GM12878 (cell line): Measurements from ENCODE around the gene TUBB. TPM values are rescaled to one million over a fixed set of nuclear protein-coding genes. Genes with fewer than 3 reads are reported as not detected.

Experiments used
- ATAC-seq: fragments of 200-7000 bp; cut with Tn5 transposase; 3 replicates; pipeline ENCODE4 v1.9.1; 2020; ENCODE audit warnings: mild to moderate bottlenecking, moderate library complexity
- BruUV-seq: library from RNA; stranded (reverse); fragments of 400-500 nt; replicated peaks from 2 replicates; lab custom pipeline; 2021; lab: Mats Ljungman, UMichigan
- CTCF ChIA-PET: fragments of 300-600 bp; sonication (Branson Sonifier 250); formaldehyde crosslinking; extraction: SDS; loops from one replicate; lab custom pipeline; 2021; ENCODE audit warnings: inconsistent platforms; lab: Yijun Ruan, JAX
- POLR2A ChIA-PET: fragments of 350-600 bp; formaldehyde crosslinking; extraction: SDS; loops from one replicate; lab custom pipeline; 2021; ENCODE audit warnings: inconsistent platforms; lab: Charles Lee
- RAD21 ChIA-PET: fragments of 300-600 bp; sonication (Branson Sonifier 250); formaldehyde crosslinking; loops from one replicate; lab custom pipeline; 2023; ENCODE audit warnings: antibody characterized with exemption; ENCODE audit not compliant: unreplicated experiment; lab: Charles Lee
- SMC1A ChIA-PET: fragments of 300-600 bp; sonication (Branson Sonifier 250); formaldehyde crosslinking; loops from one replicate; lab custom pipeline; 2023; ENCODE audit not compliant: unreplicated experiment, uncharacterized antibody; lab: Charles Lee
- DNase-seq: peaks from one replicate; pipeline ENCODE4 v3.0.0-alpha.2; 2011; ENCODE audit warnings: low read depth, low spot score
- FAIRE-seq: peaks from 3 replicates; lab custom pipeline; 2011; peaks lifted over from hg19 to GRCh38; lab: Jason Lieb, UNC
- H2AFZ ChIP-seq: 2 replicates; pipeline ENCODE4 v1.6.0; 2011; ENCODE audit warnings: low read depth, low read length, control low read depth; ENCODE audit not compliant: control insufficient read depth
- H3K27ac ChIP-seq: 2 replicates; pipeline ENCODE4 v1.5.1; 2011; ENCODE audit warnings: control low read depth; ENCODE audit not compliant: control insufficient read depth, insufficient read depth
- H3K27me3 ChIP-seq, 2 experiments: replicated peaks in 1 of 2; 2 replicates each; pipeline versions ENCODE4 v1.6.0 to v1.6.1; 2011; ENCODE audit warnings: low read length in 1 of 2; ENCODE audit not compliant: control insufficient read depth in 2 of 2, insufficient read depth in 2 of 2
- H3K36me3 ChIP-seq, 2 experiments: 2 replicates each; pipeline ENCODE4 v1.5.1; 2011; ENCODE audit warnings: low read length in 1 of 2; ENCODE audit not compliant: control insufficient read depth in 2 of 2, insufficient read depth in 2 of 2
- H3K4me1 ChIP-seq: 2 replicates; pipeline ENCODE4 v1.6.1; 2011; ENCODE audit warnings: mild to moderate bottlenecking, low read length, moderate library complexity, mixed read lengths; ENCODE audit not compliant: control insufficient read depth, insufficient read depth
- H3K4me2 ChIP-seq: 2 replicates; pipeline ENCODE4 v1.6.0; 2011; ENCODE audit warnings: control low read depth; ENCODE audit not compliant: control insufficient read depth, insufficient read depth
- H3K4me3 ChIP-seq: fragments of 200-600 bp; sonication (generic); 2 replicates; pipeline ENCODE4 v1.5.1; 2016
- H3K79me2 ChIP-seq: 2 replicates; pipeline ENCODE4 v1.6.0; 2011; ENCODE audit warnings: low read length; ENCODE audit not compliant: control insufficient read depth, insufficient read depth
- H3K9ac ChIP-seq: 2 replicates; pipeline ENCODE4 v1.8.0; 2011; ENCODE audit warnings: low read length, control low read depth, mixed read lengths; ENCODE audit not compliant: control insufficient read depth, insufficient read depth
- H3K9me3 ChIP-seq: replicated peaks from 3 replicates; pipeline ENCODE4 v1.5.1; 2011; ENCODE audit warnings: mild to moderate bottlenecking, low read length; ENCODE audit not compliant: control insufficient read depth, insufficient read depth
- H4K20me1 ChIP-seq: 2 replicates; pipeline ENCODE4 v1.6.0; 2011; ENCODE audit not compliant: control insufficient read depth, insufficient read depth
- CHD1 ChIP-seq: IDR thresholded peaks from 2 replicates; pipeline ENCODE4 v1.6.1; 2012; ENCODE audit warnings: low read depth, low read length, improper control_type of control experiment
- CTCF ChIP-seq, 3 experiments: IDR thresholded peaks in 2 of 3; conservative IDR thresholded peaks in 1 of 3; 2 replicates each; pipeline ENCODE4 v1.5.1; 2011; ENCODE audit warnings: low read depth in 3 of 3, low read length in 3 of 3, mild to moderate bottlenecking in 3 of 3, control low read depth in 2 of 3, moderate library complexity in 2 of 3, inconsistent platforms in 1 of 3, mixed read lengths in 1 of 3; ENCODE audit not compliant: control insufficient read depth in 2 of 3, insufficient read depth in 1 of 3; ENCODE audit errors: extremely low read depth in 1 of 3
- DPF2 ChIP-seq: fragments of 450-650 bp; IDR thresholded peaks from 2 replicates; pipeline ENCODE4 v1.6.1; 2017; ENCODE audit warnings: mild to moderate bottlenecking
- EGR1 ChIP-seq, 2 experiments: IDR thresholded peaks; 1 replicate in 1 of 2; 2 replicates in 1 of 2; pipeline ENCODE4 v1.6.1; 2011 to 2012; ENCODE audit warnings: low read depth in 2 of 2, low read length in 2 of 2, borderline replicate concordance in 1 of 2, mild to moderate bottlenecking in 1 of 2, moderate library complexity in 1 of 2
- IKZF1 ChIP-seq: fragments of 450-650 bp; conservative IDR thresholded peaks from 2 replicates; pipeline ENCODE4 v1.6.1; 2017; ENCODE audit warnings: antibody characterized with exemption, mild to moderate bottlenecking
- MTA2 ChIP-seq: fragments of 450-650 bp; IDR thresholded peaks from 2 replicates; pipeline ENCODE4 v1.6.1; 2016; ENCODE audit warnings: low read depth, mild to moderate bottlenecking, moderate library complexity
- POLR2AphosphoS5 ChIP-seq: IDR thresholded peaks from 2 replicates; pipeline ENCODE4 v1.6.1; 2011; ENCODE audit warnings: mild to moderate bottlenecking, low read length, inconsistent platforms
- RAD51 ChIP-seq: fragments of 450-650 bp; IDR thresholded peaks from 2 replicates; pipeline ENCODE4 v1.6.1; 2016; ENCODE audit warnings: moderate library complexity, mild to moderate bottlenecking, inconsistent platforms
- RELA ChIP-seq: fragments of 450-650 bp; IDR thresholded peaks from 2 replicates; pipeline ENCODE4 v1.8.0; 2014; ENCODE audit warnings: borderline replicate concordance; ENCODE audit not compliant: partially characterized antibody
- SMAD5 ChIP-seq: IDR thresholded peaks from 2 replicates; pipeline ENCODE4 v1.6.1; 2016; ENCODE audit warnings: antibody characterized with exemption, low read depth
- SMARCA5 ChIP-seq: fragments of 450-650 bp; IDR thresholded peaks from 2 replicates; pipeline ENCODE4 v1.6.1; 2017; ENCODE audit warnings: mild to moderate bottlenecking
- STAT1 ChIP-seq: fragments of 450-650 bp; conservative IDR thresholded peaks from 2 replicates; pipeline ENCODE4 v1.6.1; 2014; ENCODE audit warnings: antibody characterized with exemption, mild to moderate bottlenecking
- WGBS: methylation state at CpG from one replicate; pipeline ENCODE4 v1.1.6; 2016; ENCODE audit warnings: low lambda C conversion rate; ENCODE audit not compliant: insufficient replicate concordance, insufficient coverage; ENCODE audit errors: missing lambda C conversion rate; 5-methylcytosine and 5-hydroxymethylcytosine counted together
- in situ Hi-C: fragments of 300-500 bp; cut with MboI; formaldehyde crosslinking; loops from 9 replicates; pipeline ENCODE4 v1.14.3; 2018; ENCODE audit warnings: mixed read lengths
- intact Hi-C: fragments of 100-400 bp; cut with micrococcal nuclease; formaldehyde crosslinking; loops from one replicate; pipeline ENCODE4 v1.14.2; 2022; ENCODE audit not compliant: unreplicated experiment
- polyA plus RNA-seq, 11 experiments: library from polyadenylated mRNA; depleted of rRNA in 4 of 11; unstranded in 6 of 11; stranded (reverse) in 5 of 11; fragments of >200 nt; fragmentation: Nextera tagmentation in 4 of 11; fragmentation: Illumina TruSeq in 1 of 11; extraction: Ambion mirVana in 4 of 11; extraction: Trizol in 1 of 11; gene quantifications; 1 replicate in 1 of 11; 2 replicates in 10 of 11; pipeline versions ENCODE4 v1.2.1 to v1.2.3, GENCODE V29; 2011 to 2016; ENCODE audit warnings: inconsistent platforms in 2 of 11, missing spikeins in 2 of 11, low read depth in 1 of 11
- total RNA-seq, 4 experiments: library from RNA; depleted of rRNA in 3 of 4; stranded (reverse); fragments of >200 nt in 3 of 4; fragmentation: Illumina TruSeq in 1 of 4; extraction: Trizol in 1 of 4; gene quantifications; 2 replicates each; pipeline versions ENCODE4 v1.2.1 to v1.2.3, GENCODE V29; 2013 to 2021
- TF ChIP-seq, protein P1 (sequence below): fragments of 450-650 bp; IDR thresholded peaks from 2 replicates; pipeline ENCODE4 v1.6.1; 2016; ENCODE audit warnings: mild to moderate bottlenecking

The TUBB gene
- total and polyA plus RNA-seq, 10 of the 15 experiments (the other 5 are each of a cell fraction or from before 2014, with no cell fraction given), result 1,039 to 3,052 (median 1,656) TPM

DNA sequence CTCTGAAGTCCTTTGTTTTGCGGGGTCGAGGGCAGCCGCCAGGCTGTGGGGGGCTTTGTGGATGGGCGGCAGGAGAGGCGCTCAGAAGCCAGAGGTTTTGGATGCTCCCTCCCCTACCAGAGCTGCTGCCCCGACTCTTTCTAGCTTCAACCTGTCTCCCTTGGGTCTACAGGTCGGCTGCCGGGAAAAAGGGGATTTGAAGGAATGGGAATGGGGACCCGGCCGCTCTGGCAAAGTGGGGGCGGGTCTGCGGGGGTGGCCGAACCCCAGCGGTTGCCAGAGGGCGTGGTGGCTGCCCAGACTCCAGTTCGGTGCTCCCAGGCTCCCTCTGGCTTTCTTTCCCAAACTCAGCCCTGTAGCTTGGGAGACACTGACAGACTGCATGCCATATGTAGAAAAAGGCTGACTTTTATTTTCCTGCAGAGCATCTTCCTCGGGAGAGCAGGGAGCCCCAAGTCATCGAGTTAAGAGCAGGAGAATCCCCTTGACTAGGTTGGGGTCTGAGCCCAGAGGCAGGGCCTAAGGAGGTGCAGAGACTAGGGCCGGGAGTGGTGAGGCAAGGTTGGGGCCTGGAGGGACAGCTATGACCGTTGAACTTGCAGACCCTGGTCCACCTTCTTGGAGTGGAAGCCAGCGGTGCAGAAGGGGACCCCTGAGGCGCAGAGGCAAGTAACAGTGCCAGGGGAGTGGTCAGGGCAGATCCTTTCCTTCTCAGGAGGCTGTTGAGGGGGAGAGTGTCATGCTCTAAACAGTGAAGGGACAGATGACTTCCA is 32.3 kb upstream of the TUBB start:
- intact Hi-C loops (loop anchor here (1.0 to 2.0 kb wide), 2 partner anchors 29 to 71 kb away; partner anchors contain the start of gene MDC1), in situ Hi-C loops (no loop called here)
- DNase-seq, result no peak
- 1% methylated on average over 21 of the region's 22 CpGs for WGBS
- Histone ChIP-seq H3K4me3 (peak overlapping the region; percentile 100), H3K4me1 (peaks cover 15% of the 10 kb centered on the region), H3K79me2 (peaks cover 78% of the 10 kb centered on the region), H3K27ac (peak overlapping the region; percentile 96), H3K9me3 (no peaks in the 10 kb centered on the region), H3K27me3 (no peaks in the 10 kb centered on the region), H3K4me2 (peak overlapping the region; percentile 69), H3K36me3 (no peaks in the 10 kb centered on the region), H4K20me1 (no peaks in the 10 kb centered on the region), H3K9ac (peak overlapping the region; percentile 75), H2AFZ (no peak overlapping the region)
- RAD21 ChIA-PET, result interaction anchor here (0.7 to 6.4 kb wide), 8 partner anchors 9 to 226 kb away, joined by 3 to 114 read pairs (median 4); partner anchors contain the start of genes DHX16, MDC1, TUBB and VARS2
- CTCF ChIA-PET, result interaction anchor here (0.7 to 4.8 kb wide), 11 partner anchors 8 to 234 kb away, joined by 3 to 64 read pairs (median 14); partner anchors contain the start of genes DHX16, MDC1 and TUBB
- FAIRE-seq, result no peak
- TF ChIP-seq SMARCA5 (peak; percentile 61), MTA2 (no peak), IKZF1 (peak; percentile 67), CTCF (IDR thresholded peaks at IDR 0.05 in 2 of 3, conservative IDR thresholded peaks at IDR 0.05 in 1 of 3; ENCODE audit: control insufficient read depth in 2 of 3, extremely low read depth in 1 of 3, insufficient read depth in 1 of 3, low read depth in 3 of 3, low read length in 3 of 3) (0 out of 6 replicates have a peak, but pooled peaks of 1 of the 3 experiments have one; percentile 2), STAT1 (0 out of 2 replicates have a peak, but pooled peaks have one; percentile 55), SMAD5 (no peak; the same call in 1 of the 2 replicates), POLR2AphosphoS5 (peak; percentile 35), DPF2 (peak; percentile 10; the same call in 1 of the 2 replicates), CHD1 (no peak), EGR1 (IDR thresholded peaks at IDR 0.05; ENCODE audit: borderline replicate concordance in 1 of 2, low read depth in 2 of 2, low read length in 2 of 2) (peak in 1 of 2 experiments; percentile 36; a peak in 1 of 3 replicates), RELA (no peak), RAD51 (peak; percentile 5; the same call in 1 of the 2 replicates)
- TF ChIP-seq, protein P1, sequence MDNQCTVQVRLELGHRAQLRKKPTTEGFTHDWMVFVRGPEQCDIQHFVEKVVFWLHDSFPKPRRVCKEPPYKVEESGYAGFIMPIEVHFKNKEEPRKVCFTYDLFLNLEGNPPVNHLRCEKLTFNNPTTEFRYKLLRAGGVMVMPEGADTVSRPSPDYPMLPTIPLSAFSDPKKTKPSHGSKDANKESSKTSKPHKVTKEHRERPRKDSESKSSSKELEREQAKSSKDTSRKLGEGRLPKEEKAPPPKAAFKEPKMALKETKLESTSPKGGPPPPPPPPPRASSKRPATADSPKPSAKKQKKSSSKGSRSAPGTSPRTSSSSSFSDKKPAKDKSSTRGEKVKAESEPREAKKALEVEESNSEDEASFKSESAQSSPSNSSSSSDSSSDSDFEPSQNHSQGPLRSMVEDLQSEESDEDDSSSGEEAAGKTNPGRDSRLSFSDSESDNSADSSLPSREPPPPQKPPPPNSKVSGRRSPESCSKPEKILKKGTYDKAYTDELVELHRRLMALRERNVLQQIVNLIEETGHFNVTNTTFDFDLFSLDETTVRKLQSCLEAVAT, result 0 out of 2 replicates have a peak, but pooled peaks have one; percentile 8
- POLR2A ChIA-PET, result interaction anchor here (0.5 to 6.1 kb wide), 14 partner anchors 8 to 196 kb away, joined by 3 to 167 read pairs (median 9); partner anchors contain the start of genes DHX16, MDC1, MRPS18B and PPP1R10
- peak; percentile 1; the same call in 1 of the 3 replicates for ATAC-seq
- SMC1A ChIA-PET, result interaction anchor here (0.9 to 6.9 kb wide), 12 partner anchors 9 to 133 kb away, joined by 3 to 73 read pairs (median 5); partner anchors contain the start of genes MDC1, MRPS18B and PPP1R10
- TSS peak; percentile 78 for BruUV-seq
